ENCODE measurements around the gene PDE4D.

The PDE4D gene

GRCh38 chr5:59216841-59217240 lies 676.7 kb downstream of the PDE4D start:
- FAIRE-seq: no peak
- DNase-seq (ENCODE audit: insufficient read length, low spot score): no peak
- TF ChIP-seq POU2F2 (IDR thresholded peaks at IDR 0.05; ENCODE audit: low read depth, low read length): no peak
- no peak for TF ChIP-seq POLR2A (IDR thresholded peaks at IDR 0.05; ENCODE audit: low read depth, low read length)
- no peak for TF ChIP-seq SPI1 (IDR thresholded peaks at IDR 0.05; ENCODE audit: low read depth, low read length)

- DNase-seq (ENCODE audit: insufficient read length, low spot score) (no peak), FAIRE-seq (no peak)
- TF ChIP-seq SPI1 (IDR thresholded peaks at IDR 0.05; ENCODE audit: low read depth, low read length) (no peak), TAF1 (IDR thresholded peaks at IDR 0.05; ENCODE audit: low read depth, low read length) (no peak), POLR2AphosphoS5 (IDR thresholded peaks at IDR 0.05; ENCODE audit: low read depth, low read length) (no peak), PAX5 (IDR thresholded peaks at IDR 0.05; ENCODE audit: insufficient read depth, low read length, severe bottlenecking) (no peak), POLR2A (IDR thresholded peaks at IDR 0.05; ENCODE audit: low read depth, low read length) (no peak), POU2F2 (IDR thresholded peaks at IDR 0.05; ENCODE audit: low read depth, low read length) (no peak)
Observed at GRCh38 chr5:59212596-59212995, 680.9 kb downstream of the PDE4D start.

- TF ChIP-seq SPI1 (IDR thresholded peaks at IDR 0.05; ENCODE audit: low read depth, low read length) (no peak), PAX5 (IDR thresholded peaks at IDR 0.05; ENCODE audit: insufficient read depth, low read length, severe bottlenecking) (no peak), POLR2A (IDR thresholded peaks at IDR 0.05; ENCODE audit: low read depth, low read length) (no peak)
- no peak for DNase-seq (ENCODE audit: insufficient read length, low spot score)
- no peak for FAIRE-seq
Observed at GRCh38 chr5:59209758-59210359, 683.7 kb downstream of the PDE4D start.

- DNase-seq (ENCODE audit: insufficient read length, low spot score) (no peak), FAIRE-seq (no peak)
- TF ChIP-seq POLR2A (IDR thresholded peaks at IDR 0.05; ENCODE audit: low read depth, low read length) (no peak), POLR2AphosphoS5 (IDR thresholded peaks at IDR 0.05; ENCODE audit: low read depth, low read length) (no peak), POU2F2 (IDR thresholded peaks at IDR 0.05; ENCODE audit: low read depth, low read length) (no peak), SPI1 (IDR thresholded peaks at IDR 0.05; ENCODE audit: low read depth, low read length) (no peak)
Observed at GRCh38 chr5:59208474-59208873, 685.1 kb downstream of the PDE4D start.

GRCh38 chr5:59207401-59207800 lies 686.1 kb downstream of the PDE4D start:
- TF ChIP-seq POU2F2 (IDR thresholded peaks at IDR 0.05; ENCODE audit: low read depth, low read length): no peak
- no peak for TF ChIP-seq SPI1 (IDR thresholded peaks at IDR 0.05; ENCODE audit: low read depth, low read length)
- no peak for TF ChIP-seq POLR2A (IDR thresholded peaks at IDR 0.05; ENCODE audit: low read depth, low read length)
- TF ChIP-seq PAX5 (IDR thresholded peaks at IDR 0.05; ENCODE audit: insufficient read depth, low read length, severe bottlenecking): no peak
- TF ChIP-seq TAF1 (IDR thresholded peaks at IDR 0.05; ENCODE audit: low read depth, low read length): no peak
- TF ChIP-seq POLR2AphosphoS5 (IDR thresholded peaks at IDR 0.05; ENCODE audit: low read depth, low read length): no peak
- DNase-seq (ENCODE audit: insufficient read length, low spot score) (no peak), FAIRE-seq (no peak)

GRCh38 chr5:59206132-59206581 lies 687.4 kb downstream of the PDE4D start:
- TF ChIP-seq POLR2A (IDR thresholded peaks at IDR 0.05; ENCODE audit: low read depth, low read length) (no peak), SPI1 (IDR thresholded peaks at IDR 0.05; ENCODE audit: low read depth, low read length) (no peak)
- DNase-seq (ENCODE audit: insufficient read length, low spot score) (no peak), FAIRE-seq (no peak)

- FAIRE-seq (no peak), DNase-seq (ENCODE audit: insufficient read length, low spot score) (no peak)
- TF ChIP-seq POLR2AphosphoS5 (IDR thresholded peaks at IDR 0.05; ENCODE audit: low read depth, low read length) (no peak), SPI1 (IDR thresholded peaks at IDR 0.05; ENCODE audit: low read depth, low read length) (no peak), POLR2A (IDR thresholded peaks at IDR 0.05; ENCODE audit: low read depth, low read length) (no peak), TAF1 (IDR thresholded peaks at IDR 0.05; ENCODE audit: low read depth, low read length) (no peak), POU2F2 (IDR thresholded peaks at IDR 0.05; ENCODE audit: low read depth, low read length) (no peak), PAX5 (IDR thresholded peaks at IDR 0.05; ENCODE audit: insufficient read depth, low read length, severe bottlenecking) (no peak)
Observed at GRCh38 chr5:59204114-59204897, 689.2 kb downstream of the PDE4D start.

GRCh38 chr5:59199868-59200267 lies 693.7 kb downstream of the PDE4D start:
- DNase-seq (ENCODE audit: insufficient read length, low spot score) (no peak), FAIRE-seq (peak; percentile 58)
- TF ChIP-seq PAX5 (IDR thresholded peaks at IDR 0.05; ENCODE audit: insufficient read depth, low read length, severe bottlenecking) (no peak), SPI1 (IDR thresholded peaks at IDR 0.05; ENCODE audit: low read depth, low read length) (no peak), POU2F2 (IDR thresholded peaks at IDR 0.05; ENCODE audit: low read depth, low read length) (no peak), POLR2AphosphoS5 (IDR thresholded peaks at IDR 0.05; ENCODE audit: low read depth, low read length) (no peak), POLR2A (IDR thresholded peaks at IDR 0.05; ENCODE audit: low read depth, low read length) (no peak), TAF1 (IDR thresholded peaks at IDR 0.05; ENCODE audit: low read depth, low read length) (no peak)

- DNase-seq (ENCODE audit: insufficient read length, low spot score) (no peak), FAIRE-seq (no peak)
- TF ChIP-seq SPI1 (IDR thresholded peaks at IDR 0.05; ENCODE audit: low read depth, low read length): no peak
- TF ChIP-seq POU2F2 (IDR thresholded peaks at IDR 0.05; ENCODE audit: low read depth, low read length): no peak
- no peak for TF ChIP-seq POLR2AphosphoS5 (IDR thresholded peaks at IDR 0.05; ENCODE audit: low read depth, low read length)
- TF ChIP-seq PAX5 (IDR thresholded peaks at IDR 0.05; ENCODE audit: insufficient read depth, low read length, severe bottlenecking): no peak
- no peak for TF ChIP-seq POLR2A (IDR thresholded peaks at IDR 0.05; ENCODE audit: low read depth, low read length)
- TF ChIP-seq TAF1 (IDR thresholded peaks at IDR 0.05; ENCODE audit: low read depth, low read length): no peak
Observed at GRCh38 chr5:59198832-59199231, 694.7 kb downstream of the PDE4D start.

- TF ChIP-seq PAX5 (IDR thresholded peaks at IDR 0.05; ENCODE audit: insufficient read depth, low read length, severe bottlenecking): no peak
- TF ChIP-seq POLR2AphosphoS5 (IDR thresholded peaks at IDR 0.05; ENCODE audit: low read depth, low read length): no peak
- no peak for TF ChIP-seq POLR2A (IDR thresholded peaks at IDR 0.05; ENCODE audit: low read depth, low read length)
- no peak for TF ChIP-seq POU2F2 (IDR thresholded peaks at IDR 0.05; ENCODE audit: low read depth, low read length)
- DNase-seq (ENCODE audit: insufficient read length, low spot score) (no peak), FAIRE-seq (no peak)
Observed at GRCh38 chr5:59198365-59198764, 695.2 kb downstream of the PDE4D start.
